ENCODE measurements around the gene CFAP99.

GRCh38 chr4:2399631-2400190 lies 19.0 kb upstream of the CFAP99 start:
- no peak for TF ChIP-seq CTCF (IDR thresholded peaks at IDR 0.05 in 4 of 5, conservative IDR thresholded peaks at IDR 0.05 in 1 of 5)
- no peak for TF ChIP-seq POLR2A (IDR thresholded peaks at IDR 0.05)
